HEK293 (cell line): ENCODE measurements around the gene BMPR1A.

Experiments
- AEBP2 ChIP-seq: fragments of 450-650 bp; formaldehyde crosslinking; IDR thresholded peaks from 2 replicates; pipeline ENCODE4 v1.5.1; 2016; ENCODE audit warnings: missing biosample characterization, missing genetic modification characterization, borderline replicate concordance
- CTCF ChIP-seq: fragments of 450-650 bp; formaldehyde crosslinking; IDR thresholded peaks from 2 replicates; pipeline ENCODE4 v1.5.1; 2016; ENCODE audit warnings: missing biosample characterization, missing genetic modification characterization
- KLF8 ChIP-seq: fragments of 450-650 bp; formaldehyde crosslinking; IDR thresholded peaks from 2 replicates; pipeline ENCODE4 v1.5.1; 2016; ENCODE audit warnings: missing biosample characterization, missing genetic modification characterization
- PRDM6 ChIP-seq: fragments of 450-650 bp; formaldehyde crosslinking; IDR thresholded peaks from 2 replicates; pipeline ENCODE4 v1.5.1; 2017; ENCODE audit warnings: missing biosample characterization, missing genetic modification characterization
- WT1 ChIP-seq: fragments of 450-650 bp; formaldehyde crosslinking; IDR thresholded peaks from 2 replicates; pipeline ENCODE4 v1.5.1; 2016; ENCODE audit warnings: missing biosample characterization, missing genetic modification characterization
- ZBTB26 ChIP-seq: fragments of 450-650 bp; formaldehyde crosslinking; optimal IDR thresholded peaks from 2 replicates; pipeline ENCODE3; 2016; ENCODE audit warnings: missing biosample characterization, mild to moderate bottlenecking, missing genetic modification characterization
- ZNF146 ChIP-seq: fragments of 450-650 bp; formaldehyde crosslinking; IDR thresholded peaks from 2 replicates; pipeline ENCODE4 v1.5.1; 2016; ENCODE audit warnings: missing biosample characterization, missing genetic modification characterization
- ZNF239 ChIP-seq: fragments of 450-650 bp; formaldehyde crosslinking; IDR thresholded peaks from 2 replicates; pipeline ENCODE4 v1.5.1; 2016; ENCODE audit warnings: missing biosample characterization, missing genetic modification characterization
- ZNF24 ChIP-seq: fragments of 450-650 bp; formaldehyde crosslinking; IDR thresholded peaks from 2 replicates; pipeline ENCODE4 v1.5.1; 2016; ENCODE audit warnings: missing biosample characterization, missing genetic modification characterization
- ZNF362 ChIP-seq: fragments of 450-650 bp; formaldehyde crosslinking; IDR thresholded peaks from 2 replicates; pipeline ENCODE4 v1.5.1; 2016; ENCODE audit warnings: missing biosample characterization, missing genetic modification characterization

- TF ChIP-seq CTCF (tag by site-specific recombination) (no peak), AEBP2 (tag by site-specific recombination) (no peak), ZBTB26 (no peak), ZNF146 (tag by site-specific recombination) (no peak), WT1 (tag by site-specific recombination) (no peak), ZNF362 (tag by site-specific recombination) (no peak), PRDM6 (tag by site-specific recombination) (no peak), ZNF239 (tag by site-specific recombination) (no peak), ZNF24 (tag by site-specific recombination) (no peak), KLF8 (tag by site-specific recombination) (no peak)
Measured at GRCh38 chr10:86863484-86863842, 107.0 kb downstream of the BMPR1A start.
